ACC112 (cell line): ENCODE measurements around the gene LYPD1.

ENCODE experiments used
- H2AFZ ChIP-seq: fragments of 200-600 bp; sonication (generic); one replicate; pipeline ENCODE4 v1.6.0; 2017; ENCODE audit warnings: antibody characterized with exemption, low read length; ENCODE audit not compliant: unreplicated experiment
- H3K27ac ChIP-seq: fragments of 200-600 bp; sonication (generic); 2 replicates; pipeline ENCODE4 v1.5.1; 2014; ENCODE audit warnings: low read depth, mild to moderate bottlenecking, antibody characterized with exemption, low read length, moderate library complexity
- H3K27me3 ChIP-seq: fragments of 200-600 bp; sonication (generic); 2 replicates; pipeline ENCODE4 v1.6.1; 2014; ENCODE audit warnings: mild to moderate bottlenecking, antibody characterized with exemption, low read length, moderate library complexity, mixed read lengths; ENCODE audit not compliant: insufficient read depth
- H3K36me3 ChIP-seq: fragments of 200-600 bp; sonication (generic); 2 replicates; pipeline ENCODE4 v1.6.1; 2016; ENCODE audit warnings: mild to moderate bottlenecking, antibody characterized with exemption, low read length, moderate library complexity, mixed read lengths; ENCODE audit not compliant: insufficient read depth
- H3K4me1 ChIP-seq: fragments of 200-600 bp; sonication (generic); one replicate; pipeline ENCODE4 v1.6.1; 2016; ENCODE audit warnings: low read length, mixed read lengths; ENCODE audit not compliant: insufficient read depth, unreplicated experiment, control insufficient read depth
- H3K4me3 ChIP-seq: fragments of 200-600 bp; sonication (generic); 2 replicates; pipeline ENCODE4 v1.5.1; 2014; ENCODE audit warnings: mild to moderate bottlenecking, low read depth, low read length
- H3K79me2 ChIP-seq: fragments of 200-600 bp; sonication (generic); one replicate; pipeline ENCODE4 v1.6.0; 2016; ENCODE audit warnings: low read length; ENCODE audit not compliant: control insufficient read depth, unreplicated experiment, insufficient read depth

LYPD1 gene

GRCh38 chr2:132595186-132595585, 74.8 kb downstream of the LYPD1 start:
- Histone ChIP-seq H3K79me2 (no peaks in the 10 kb centered on the region), H3K27me3 (no peaks in the 10 kb centered on the region; the same call in 1 of the 2 replicates), H3K4me1 (no peaks in the 10 kb centered on the region), H3K36me3 (no peaks in the 10 kb centered on the region), H3K4me3 (no peak overlapping the region), H3K27ac (no peak overlapping the region), H2AFZ (no peak overlapping the region)
